ENCODE results near the gene TAOK1.
"Not testable (repeated sequence)": the region's sequence is repeated elsewhere in the genome, so short reads cannot be mapped to it uniquely, and the experiment has no call there.

TAOK1 gene

GRCh38 chr17:29549177-29549923 lies 159.2 kb downstream of the TAOK1 start:
- no peak for DNase-seq (ENCODE audit: low read depth)

GRCh38 chr17:29555840-29556239 lies 165.7 kb downstream of the TAOK1 start:
- DNase-seq (ENCODE audit: low read depth), result no peak

- no peak for DNase-seq (ENCODE audit: low read depth)
These were observed 167.0 kb downstream of the TAOK1 start for GRCh38 chr17:29557085-29557738.

- DNase-seq (ENCODE audit: low read depth), result no peak
These were observed 167.6 kb downstream of the TAOK1 start for GRCh38 chr17:29557739-29558116.

GRCh38 chr17:29558139-29558538 lies 168.0 kb downstream of the TAOK1 start:
- DNase-seq (ENCODE audit: low read depth), result not testable (repeated sequence)

GRCh38 chr17:29559640-29560039 lies 169.5 kb downstream of the TAOK1 start:
- no peak for DNase-seq (ENCODE audit: low read depth)

GRCh38 chr17:29560316-29560715 lies 170.2 kb downstream of the TAOK1 start:
- DNase-seq (ENCODE audit: low read depth), result no peak

GRCh38 chr17:29561554-29562517 lies 171.7 kb downstream of the TAOK1 start:
- DNase-seq (ENCODE audit: low read depth), result no peak

GRCh38 chr17:29562615-29563014 lies 172.5 kb downstream of the TAOK1 start:
- DNase-seq (ENCODE audit: low read depth), result no peak

GRCh38 chr17:29563816-29564215 lies 173.7 kb downstream of the TAOK1 start:
- DNase-seq (ENCODE audit: low read depth), result no peak

- DNase-seq (ENCODE audit: low read depth), result no peak
These were observed 175.7 kb downstream of the TAOK1 start for GRCh38 chr17:29565643-29566472.

GRCh38 chr17:29566473-29567303 lies 176.5 kb downstream of the TAOK1 start, which contains the start of gene ABHD15:
TSS of gene ABHD15 (minus strand) at chr17:29567037. CDS start at chr17:29566966, 71 bp downstream.
- DNase-seq (ENCODE audit: low read depth), result no peak

- no peak for DNase-seq (ENCODE audit: low read depth)
These were observed 177.1 kb downstream of the TAOK1 start for GRCh38 chr17:29567304-29567553.

GRCh38 chr17:29567554-29568330 lies 177.6 kb downstream of the TAOK1 start:
- no peak for DNase-seq (ENCODE audit: low read depth)

- no peak for DNase-seq (ENCODE audit: low read depth)
These were observed 178.4 kb downstream of the TAOK1 start, which contains the start of gene TP53I13 for GRCh38 chr17:29568331-29569244. TSS of gene TP53I13 (plus strand) at chr17:29568701. CDS start at chr17:29568759, 58 bp downstream.

GRCh38 chr17:29569245-29569950 lies 179.2 kb downstream of the TAOK1 start:
- no peak for DNase-seq (ENCODE audit: low read depth)

GRCh38 chr17:29570521-29570920 lies 180.4 kb downstream of the TAOK1 start:
- no peak for DNase-seq (ENCODE audit: low read depth)

- no peak for DNase-seq (ENCODE audit: low read depth)
These were observed 181.3 kb downstream of the TAOK1 start for GRCh38 chr17:29571486-29571882.

Data from non-pigmented ciliary epithelial cell (primary cell).